PFSK-1 (cell line): ENCODE results near the gene RNPEP.

ENCODE experiments used
- FOXP2 ChIP-seq: optimal IDR thresholded peaks from 2 replicates; pipeline ENCODE3; 2011; ENCODE audit warnings: borderline replicate concordance, control low read depth, inconsistent platforms; ENCODE audit not compliant: insufficient read depth; ENCODE audit errors: extremely low read length, extremely low read depth
- POLR2AphosphoS5 ChIP-seq: IDR thresholded peaks from 2 replicates; pipeline ENCODE4 v1.6.1; 2012; ENCODE audit warnings: low read depth, mild to moderate bottlenecking, control low read depth, low read length, moderate library complexity
- SIN3A ChIP-seq: IDR thresholded peaks from 2 replicates; pipeline ENCODE4 v1.6.1; 2012; ENCODE audit warnings: mild to moderate bottlenecking, low read length, moderate library complexity, borderline replicate concordance; ENCODE audit not compliant: insufficient read depth
- TAF1 ChIP-seq: IDR thresholded peaks from 2 replicates; pipeline ENCODE4 v1.6.1; 2012; ENCODE audit warnings: low read length, control low read depth, borderline replicate concordance; ENCODE audit not compliant: insufficient read depth
- TF ChIP-seq, protein P1 (sequence below), 2 experiments: IDR thresholded peaks; 2 replicates each; pipeline versions ENCODE4 v1.6.1 to v1.8.0; 2011 to 2012; ENCODE audit warnings: low read depth in 2 of 2, low read length in 2 of 2, control low read depth in 1 of 2, inconsistent platforms in 1 of 2, mild to moderate bottlenecking in 1 of 2, moderate library complexity in 1 of 2; ENCODE audit not compliant: insufficient read depth in 1 of 2

DNA sequence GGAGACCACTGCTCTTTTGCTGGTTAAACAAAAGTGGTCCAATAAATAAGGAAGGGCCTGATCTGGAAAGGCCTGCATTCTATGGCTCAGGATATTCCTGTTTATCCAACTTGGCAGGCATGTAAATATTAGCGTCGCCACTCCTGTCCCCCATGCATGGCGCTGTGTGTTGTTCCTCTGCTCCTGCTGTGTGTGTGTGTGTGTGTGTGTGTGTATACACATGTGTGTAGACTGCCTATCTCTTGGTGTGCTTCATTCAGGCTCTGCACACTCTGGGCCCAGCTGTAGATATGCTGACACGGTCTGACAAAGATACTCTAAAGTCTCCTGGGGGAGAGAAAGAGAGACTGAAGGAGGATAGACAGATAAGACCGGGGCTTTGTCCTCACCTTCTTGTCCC, 42.9 kb upstream of the RNPEP start:
- TF ChIP-seq, protein P1, sequence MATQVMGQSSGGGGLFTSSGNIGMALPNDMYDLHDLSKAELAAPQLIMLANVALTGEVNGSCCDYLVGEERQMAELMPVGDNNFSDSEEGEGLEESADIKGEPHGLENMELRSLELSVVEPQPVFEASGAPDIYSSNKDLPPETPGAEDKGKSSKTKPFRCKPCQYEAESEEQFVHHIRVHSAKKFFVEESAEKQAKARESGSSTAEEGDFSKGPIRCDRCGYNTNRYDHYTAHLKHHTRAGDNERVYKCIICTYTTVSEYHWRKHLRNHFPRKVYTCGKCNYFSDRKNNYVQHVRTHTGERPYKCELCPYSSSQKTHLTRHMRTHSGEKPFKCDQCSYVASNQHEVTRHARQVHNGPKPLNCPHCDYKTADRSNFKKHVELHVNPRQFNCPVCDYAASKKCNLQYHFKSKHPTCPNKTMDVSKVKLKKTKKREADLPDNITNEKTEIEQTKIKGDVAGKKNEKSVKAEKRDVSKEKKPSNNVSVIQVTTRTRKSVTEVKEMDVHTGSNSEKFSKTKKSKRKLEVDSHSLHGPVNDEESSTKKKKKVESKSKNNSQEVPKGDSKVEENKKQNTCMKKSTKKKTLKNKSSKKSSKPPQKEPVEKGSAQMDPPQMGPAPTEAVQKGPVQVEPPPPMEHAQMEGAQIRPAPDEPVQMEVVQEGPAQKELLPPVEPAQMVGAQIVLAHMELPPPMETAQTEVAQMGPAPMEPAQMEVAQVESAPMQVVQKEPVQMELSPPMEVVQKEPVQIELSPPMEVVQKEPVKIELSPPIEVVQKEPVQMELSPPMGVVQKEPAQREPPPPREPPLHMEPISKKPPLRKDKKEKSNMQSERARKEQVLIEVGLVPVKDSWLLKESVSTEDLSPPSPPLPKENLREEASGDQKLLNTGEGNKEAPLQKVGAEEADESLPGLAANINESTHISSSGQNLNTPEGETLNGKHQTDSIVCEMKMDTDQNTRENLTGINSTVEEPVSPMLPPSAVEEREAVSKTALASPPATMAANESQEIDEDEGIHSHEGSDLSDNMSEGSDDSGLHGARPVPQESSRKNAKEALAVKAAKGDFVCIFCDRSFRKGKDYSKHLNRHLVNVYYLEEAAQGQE (IDR thresholded peaks at IDR 0.05; ENCODE audit: insufficient read depth in 1 of 2, low read depth in 2 of 2, low read length in 2 of 2) = no peak
- TF ChIP-seq SIN3A (no peak), TAF1 (no peak), POLR2AphosphoS5 (no peak), FOXP2 (no peak)
